Ramos (cell line): ENCODE results near the gene TXNDC17.
"Not testable (repeated sequence)": the region's sequence is repeated elsewhere in the genome, so short reads cannot be mapped to it uniquely, and the experiment has no call there.

Experiments used
- in situ Hi-C: fragments of 300-500 bp; cut with MboI; formaldehyde crosslinking; loops from one replicate; pipeline ENCODE4 v1.14.3; 2022; ENCODE audit warnings: low sequenced_read_pairs; ENCODE audit not compliant: unreplicated experiment

TXNDC17 gene

DNA sequence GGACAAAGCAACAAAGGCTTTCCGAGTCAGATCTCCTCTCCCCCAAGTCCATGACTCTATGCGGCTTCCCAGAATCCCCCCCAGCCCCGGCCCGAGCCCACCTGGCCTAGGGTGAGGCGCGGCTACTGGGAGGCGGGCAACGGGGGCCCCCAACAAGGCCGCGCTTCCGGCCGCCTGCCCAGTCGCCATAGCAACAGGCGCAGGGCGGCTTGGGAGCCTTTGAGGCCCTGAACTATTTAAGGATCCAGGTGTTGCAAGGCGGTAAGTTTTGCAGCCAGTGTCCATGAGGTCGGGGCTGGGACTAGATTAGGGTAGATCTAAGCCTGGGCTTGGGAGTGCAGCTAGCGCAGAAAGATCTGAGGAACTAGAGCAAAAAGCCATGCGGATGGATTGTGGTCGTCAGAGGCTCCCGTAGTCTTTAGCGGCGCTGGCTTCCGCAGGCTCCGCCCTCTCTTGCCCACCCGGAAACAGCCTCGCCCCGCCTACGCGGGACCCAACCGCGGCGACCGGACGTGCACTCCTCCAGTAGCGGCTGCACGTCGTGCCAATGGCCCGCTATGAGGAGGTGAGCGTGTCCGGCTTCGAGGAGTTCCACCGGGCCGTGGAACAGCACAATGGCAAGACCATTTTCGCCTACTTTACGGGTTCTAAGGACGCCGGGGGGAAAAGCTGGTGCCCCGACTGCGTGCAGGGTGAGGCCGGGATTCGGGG, at the start of gene TXNDC17, which contains the start of gene KIAA0753:
Gene TXNDC17 (plus strand): TSS at position 525 of the 711 bp plus-strand sequence. CDS start 23 bp downstream, at position 548.
Gene KIAA0753 (minus strand): TSS at position 176 of the 711 bp plus-strand sequence. CDS start 5,608 bp downstream, outside the sequence.
- in situ Hi-C loops = no loop called here

DNA sequence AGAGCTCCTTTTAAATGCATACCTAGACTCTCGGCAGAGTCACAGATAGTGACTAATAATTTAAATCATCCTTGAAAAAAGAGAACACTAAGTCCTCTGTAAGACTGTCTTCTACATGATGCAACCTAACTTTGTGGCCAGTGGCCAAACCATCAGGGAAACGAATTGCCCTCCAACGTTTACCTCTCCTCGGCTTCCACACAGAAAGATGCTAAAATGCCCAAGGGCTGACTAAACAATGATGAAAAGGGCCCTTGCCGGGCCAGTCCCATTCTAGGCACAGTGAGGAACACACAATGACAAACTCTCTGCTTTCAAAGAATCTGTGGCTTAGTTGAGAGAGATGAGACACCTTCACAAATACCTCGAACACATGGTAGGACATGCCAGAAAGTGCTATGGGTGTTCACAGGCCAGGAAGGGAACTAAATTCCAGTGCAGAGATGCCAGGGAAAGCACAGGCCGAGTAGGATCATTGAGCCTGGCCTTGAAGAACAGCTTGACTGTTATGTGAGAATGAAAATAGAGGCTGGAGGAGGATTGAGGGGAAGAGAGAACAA, 49.2 kb upstream of the TXNDC17 start:
- in situ Hi-C loops = no loop called here

DNA sequence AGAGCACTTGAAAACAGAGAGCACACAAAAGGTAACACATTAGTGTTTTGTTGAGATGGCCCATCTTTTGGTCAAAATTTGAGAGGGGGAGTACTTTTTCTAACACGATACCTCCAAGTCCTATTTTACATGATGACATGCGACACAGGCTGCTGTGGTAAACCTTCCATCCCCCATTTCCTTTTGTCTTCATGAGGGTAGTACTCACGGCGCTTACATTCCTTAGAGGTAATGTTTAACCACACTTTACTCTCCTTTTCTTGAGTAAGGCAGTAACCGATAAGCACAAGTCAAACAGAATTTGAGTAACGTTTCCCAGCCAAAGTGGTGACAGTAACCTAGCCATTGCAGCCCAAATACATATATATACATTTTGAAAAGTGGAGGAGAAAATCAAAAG, 48.7 kb upstream of the TXNDC17 start:
- in situ Hi-C loops = no loop called here

DNA sequence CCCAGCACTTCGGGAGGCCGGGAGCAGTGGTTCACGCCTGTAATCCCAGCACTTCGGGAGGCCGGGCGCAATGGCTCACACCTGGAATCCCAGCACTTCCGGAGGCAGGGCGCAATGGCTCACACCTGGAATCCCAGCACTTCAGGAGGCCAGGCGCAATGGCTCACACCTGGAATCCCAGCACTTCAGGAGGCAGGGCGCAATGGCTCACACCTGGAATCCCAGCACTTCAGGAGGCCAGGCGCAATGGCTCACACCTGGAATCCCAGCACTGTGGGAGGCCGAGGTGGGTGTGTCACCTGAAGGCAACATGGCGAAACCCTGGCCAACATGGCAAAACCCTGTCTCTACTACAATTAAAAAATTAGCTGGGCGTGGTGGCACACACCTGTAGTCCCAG, 47.5 kb upstream of the TXNDC17 start:
- in situ Hi-C loops = not testable (repeated sequence)

DNA sequence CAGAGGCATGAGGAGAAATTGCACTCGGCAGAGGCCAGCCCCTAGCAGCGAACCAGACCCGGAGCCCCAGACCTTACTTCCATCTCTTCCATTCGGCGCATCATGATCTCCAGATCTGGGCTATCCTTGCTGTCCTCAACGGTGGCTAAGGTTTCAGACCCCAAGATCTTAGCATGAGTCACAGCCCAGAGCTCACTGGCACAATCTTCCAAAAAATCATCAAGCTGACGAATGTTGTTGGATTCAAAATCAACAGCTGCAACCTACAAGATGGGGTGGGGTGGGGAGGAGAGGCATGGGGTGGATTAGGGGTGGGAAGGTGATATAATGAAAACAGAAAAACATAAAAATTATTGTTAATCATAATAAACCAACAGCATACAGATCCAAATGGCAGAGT, 44.8 kb upstream of the TXNDC17 start:
- in situ Hi-C loops = no loop called here

DNA sequence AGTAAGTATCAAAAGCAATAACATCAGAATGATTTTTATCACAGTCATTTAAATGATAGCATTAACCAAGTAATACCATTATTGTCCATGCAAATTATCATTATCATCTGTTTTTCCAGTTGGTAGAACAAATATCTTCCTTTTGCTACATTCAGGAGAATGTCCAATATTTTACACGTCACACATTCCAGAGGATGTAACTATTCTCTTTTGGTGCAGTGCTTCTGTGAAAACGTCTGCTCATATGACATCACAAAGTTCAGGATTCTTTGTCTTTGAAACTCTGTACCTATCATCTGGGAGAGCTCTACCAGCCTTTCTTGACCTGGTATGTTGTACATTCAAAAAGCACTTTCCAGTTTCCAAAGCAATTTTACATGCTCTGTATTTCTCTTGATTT, 44.3 kb upstream of the TXNDC17 start:
- in situ Hi-C loops = no loop called here

DNA sequence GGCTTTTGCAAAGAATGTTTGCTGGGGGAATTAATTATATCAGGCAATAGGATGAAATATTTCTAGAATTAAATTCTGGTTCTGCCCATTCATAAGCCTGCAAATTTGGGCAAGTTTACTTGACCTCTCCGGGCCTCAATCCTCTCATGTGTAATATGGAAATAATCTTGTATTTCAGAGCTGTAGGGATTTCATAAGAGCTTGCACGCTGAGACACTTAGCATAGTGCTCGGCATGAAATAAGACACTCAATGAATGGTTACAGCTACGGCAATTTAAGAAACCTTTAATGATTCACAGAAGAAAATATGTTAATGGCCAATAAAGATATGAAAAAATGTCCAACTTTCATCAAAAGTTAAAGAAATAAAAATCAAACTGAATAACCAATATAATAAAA, 43.9 kb upstream of the TXNDC17 start:
- in situ Hi-C loops = no loop called here

DNA sequence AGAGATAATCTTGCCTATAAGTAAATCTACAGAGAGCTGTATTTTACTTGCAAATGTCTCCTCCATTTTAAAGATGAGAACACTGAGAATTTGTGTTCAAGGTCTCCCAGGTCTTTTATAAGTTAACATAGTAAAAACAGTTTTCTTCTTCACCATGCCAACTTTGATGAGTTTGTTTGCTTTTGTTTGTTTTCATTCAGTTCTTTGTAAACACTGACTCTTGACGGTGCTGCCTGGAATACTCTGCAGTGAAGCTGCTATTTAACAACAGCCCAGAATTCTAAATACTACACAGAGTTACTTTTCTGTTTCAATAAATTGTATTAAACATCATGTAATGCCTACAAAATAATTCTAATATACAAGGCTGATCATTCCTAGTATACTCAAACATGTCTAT, 43.1 kb upstream of the TXNDC17 start:
- in situ Hi-C loops = no loop called here

DNA sequence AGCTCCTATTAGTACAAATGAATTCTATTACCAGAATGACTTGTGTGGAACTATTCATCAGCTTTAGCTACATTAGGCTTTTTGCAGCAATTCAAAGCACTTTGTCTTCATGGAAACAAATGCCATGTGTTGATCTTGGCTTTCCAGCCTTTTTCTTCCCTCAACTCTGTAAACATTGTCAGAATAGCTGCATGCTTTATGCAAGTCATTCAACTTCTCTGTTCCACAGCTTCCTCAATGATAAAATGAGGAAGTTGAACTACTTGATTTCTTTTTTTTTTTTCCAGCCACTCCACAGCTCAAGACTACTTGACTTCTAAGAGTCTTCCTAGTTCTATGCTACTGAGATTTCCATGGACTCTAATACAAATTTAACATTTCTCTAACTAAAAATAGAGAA, 41.5 kb upstream of the TXNDC17 start:
- in situ Hi-C loops = no loop called here

DNA sequence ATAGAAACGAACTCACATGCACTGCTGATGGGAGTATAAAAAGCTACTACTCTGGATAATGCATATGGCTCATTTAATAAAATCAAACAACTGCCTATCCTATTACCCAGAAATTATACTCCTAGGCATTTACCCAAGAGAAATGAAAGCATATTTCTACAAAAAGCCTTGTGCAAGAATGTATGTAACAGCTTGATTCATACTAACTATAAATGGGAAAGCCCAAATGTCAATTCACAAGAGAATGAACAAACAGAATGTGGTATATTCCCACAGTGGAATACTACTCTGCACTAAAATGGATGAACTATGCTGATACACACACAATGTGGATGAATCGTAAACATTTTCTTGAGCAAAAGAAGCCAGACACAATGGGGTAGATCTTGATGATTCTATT, 38.7 kb upstream of the TXNDC17 start:
- in situ Hi-C loops = no loop called here

DNA sequence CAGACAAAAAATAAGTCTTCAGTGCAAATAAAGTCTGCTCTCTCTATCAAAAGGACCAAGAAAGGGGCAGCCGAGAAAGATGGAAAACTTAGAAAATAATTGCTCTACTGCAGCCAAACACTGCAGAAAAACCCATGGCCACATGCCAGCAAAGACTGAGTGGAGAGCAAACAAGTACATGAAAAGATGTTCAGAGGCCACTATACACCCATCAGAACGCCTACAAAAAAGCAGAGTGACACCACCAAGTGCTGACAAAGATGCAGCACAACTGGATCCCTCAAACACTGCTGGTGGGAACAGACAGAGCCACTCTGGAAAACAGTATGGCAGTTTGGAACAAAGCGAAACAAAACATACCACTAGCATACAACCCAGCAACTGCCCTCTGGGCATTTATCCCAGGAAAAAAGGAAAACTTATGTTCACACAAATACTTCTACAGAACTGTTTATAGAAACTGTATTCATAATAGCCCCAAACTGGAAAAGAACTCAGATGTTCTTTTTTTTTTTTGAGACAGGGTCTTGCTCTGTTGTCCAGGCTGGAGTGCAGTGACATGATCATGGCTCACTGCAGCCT, 37.0 kb upstream of the TXNDC17 start:
- in situ Hi-C loops = no loop called here

DNA sequence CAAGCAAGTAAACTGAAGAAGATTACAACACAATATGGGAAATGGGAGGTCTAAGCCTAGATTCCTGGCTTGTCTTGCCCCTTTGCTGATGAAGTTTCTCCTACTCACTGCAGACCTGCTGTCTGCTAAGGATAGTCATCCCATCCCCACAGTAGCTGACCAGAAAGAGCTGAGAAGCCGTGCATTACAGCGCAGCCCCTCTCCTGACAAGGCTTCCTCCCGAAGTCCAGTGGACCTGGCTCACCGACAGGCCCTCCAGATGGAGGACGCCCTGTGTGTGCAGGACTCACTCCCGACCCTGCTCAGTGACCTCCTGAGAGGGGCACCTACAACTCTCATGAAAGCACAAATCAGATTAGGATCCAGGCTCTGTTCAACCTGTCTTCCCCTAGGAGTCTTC, 35.7 kb upstream of the TXNDC17 start:
- in situ Hi-C loops = no loop called here

DNA sequence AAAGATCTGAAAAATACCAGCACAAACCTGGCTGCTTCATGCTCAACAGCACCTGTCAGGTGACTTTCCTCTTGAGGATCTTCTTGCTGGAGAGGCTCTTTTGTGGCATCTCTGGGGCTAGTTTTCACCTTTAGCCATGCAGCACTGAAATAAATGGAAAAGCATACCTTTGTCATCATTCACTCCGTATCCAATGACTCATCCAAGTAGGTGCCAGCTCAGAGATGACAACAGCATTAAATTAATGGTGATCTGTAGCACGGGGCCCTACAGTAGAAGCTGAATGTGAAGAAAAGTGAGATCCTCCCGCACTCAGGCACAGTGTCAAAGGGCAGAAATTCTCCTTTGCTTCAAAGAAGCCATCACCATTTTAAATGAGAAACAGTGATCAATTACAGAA, 32.5 kb upstream of the TXNDC17 start:
- in situ Hi-C loops = no loop called here

DNA sequence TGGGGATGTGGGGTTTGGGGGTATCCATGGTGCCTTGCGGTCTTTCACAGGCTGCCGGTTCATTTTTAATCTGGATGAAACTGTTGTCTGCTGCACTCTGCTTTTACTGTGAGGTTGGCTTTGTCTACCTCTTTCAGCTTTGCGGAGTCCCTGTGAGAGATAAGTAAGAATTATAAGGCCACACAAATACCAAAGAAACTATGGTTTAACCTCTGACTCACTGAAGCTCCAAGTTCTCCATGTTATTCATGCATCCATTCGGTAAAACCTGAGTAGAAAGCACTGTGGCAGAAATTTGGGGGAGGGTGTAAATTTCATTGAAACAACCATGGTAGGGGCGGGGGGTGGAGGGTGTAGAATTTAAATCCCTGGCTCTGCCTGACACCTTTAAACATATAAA, 30.8 kb upstream of the TXNDC17 start:
- in situ Hi-C loops = no loop called here

DNA sequence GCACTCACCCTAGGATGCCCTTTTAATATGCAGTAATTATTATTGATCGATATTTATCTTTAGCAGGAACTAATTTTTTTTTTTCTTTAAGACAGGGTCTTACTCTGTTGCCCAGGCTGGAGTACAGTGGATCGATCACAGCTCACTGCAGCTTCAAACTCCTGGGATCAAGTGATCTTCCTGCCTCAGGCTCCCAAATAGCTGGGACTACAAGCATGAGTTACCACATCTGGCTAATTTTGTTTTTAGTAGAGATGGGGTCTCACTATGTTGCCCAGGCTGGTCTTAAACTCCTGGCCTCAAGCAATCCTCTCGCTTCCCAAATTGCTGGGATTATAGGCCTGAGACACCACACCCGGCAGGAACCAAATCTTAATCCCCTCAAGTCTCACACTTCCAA, 29.6 kb upstream of the TXNDC17 start:
- in situ Hi-C loops = no loop called here

DNA sequence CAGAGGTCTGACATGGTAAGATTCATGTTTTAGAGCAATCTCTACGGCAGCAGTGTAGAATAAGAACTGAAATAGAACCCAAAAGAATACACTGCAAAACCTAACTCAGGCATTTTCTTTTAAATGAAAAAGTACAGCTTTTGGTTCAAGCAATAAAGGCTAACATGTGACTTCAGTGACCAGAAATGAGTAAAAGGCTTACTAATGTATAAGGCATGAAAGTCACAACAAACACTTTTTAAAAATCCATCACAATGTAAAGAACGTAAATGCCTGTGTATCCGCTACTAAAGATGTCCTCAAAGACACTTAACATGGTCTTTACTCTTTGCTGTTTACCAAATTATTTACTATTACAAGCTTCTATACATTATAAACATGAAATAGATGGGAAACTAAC, 16.9 kb upstream of the TXNDC17 start:
- in situ Hi-C loops = no loop called here

DNA sequence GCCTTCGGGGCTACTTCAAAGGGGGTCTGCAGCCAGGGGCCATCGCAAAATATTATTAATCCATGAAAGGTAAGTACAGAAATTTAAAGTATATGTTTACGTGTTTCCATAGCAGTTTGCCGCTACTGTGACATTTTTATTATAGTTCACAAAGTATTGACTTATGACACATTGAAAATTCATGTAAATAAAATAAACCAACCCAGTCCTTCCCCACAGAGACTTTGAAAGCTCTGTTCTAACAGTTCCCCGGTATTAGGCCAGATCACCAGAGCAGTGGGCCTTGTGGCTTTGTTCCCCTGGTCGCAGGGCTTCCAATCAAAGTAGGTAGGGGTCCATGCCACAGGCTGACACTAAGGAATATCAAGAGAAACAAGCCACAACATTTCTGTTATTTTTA, 14.2 kb upstream of the TXNDC17 start:
- in situ Hi-C loops = no loop called here

DNA sequence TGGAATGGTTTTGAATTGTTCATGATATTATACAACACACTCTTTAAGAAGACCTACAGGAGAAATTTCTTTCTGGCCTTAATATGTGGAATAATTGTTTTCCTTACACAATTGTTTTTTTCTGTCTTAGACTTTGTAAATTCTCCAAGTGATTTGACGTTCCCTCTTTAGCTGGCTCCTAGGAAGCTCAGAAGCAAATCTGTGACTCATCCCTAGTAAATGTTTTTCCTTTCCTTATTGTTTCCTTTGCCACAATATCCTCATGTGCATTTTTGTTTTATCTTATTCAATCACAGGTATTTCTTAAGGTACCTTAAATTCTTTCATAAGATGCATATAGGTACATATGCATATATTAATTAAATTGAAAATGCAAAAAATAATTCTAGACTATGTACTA, 13.8 kb upstream of the TXNDC17 start:
- in situ Hi-C loops = no loop called here

DNA sequence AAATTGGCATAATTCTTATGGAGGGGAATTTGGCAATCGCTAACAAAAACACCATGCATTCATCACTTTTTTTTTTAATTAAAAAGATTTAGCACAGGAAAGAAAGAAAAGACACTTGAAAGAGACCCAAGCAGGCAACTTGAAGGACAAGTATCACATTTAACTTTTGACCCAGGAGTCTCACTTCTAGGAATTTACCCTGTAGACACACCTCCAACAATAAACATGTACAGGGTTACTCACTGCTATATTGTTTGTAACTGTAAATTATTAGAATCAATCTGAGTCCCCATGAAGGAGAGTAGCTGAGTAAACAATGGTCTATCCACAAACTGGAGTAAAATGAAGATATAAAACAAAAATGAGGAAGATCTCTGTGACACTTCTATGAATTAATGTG, 10.5 kb upstream of the TXNDC17 start:
- in situ Hi-C loops = no loop called here

DNA sequence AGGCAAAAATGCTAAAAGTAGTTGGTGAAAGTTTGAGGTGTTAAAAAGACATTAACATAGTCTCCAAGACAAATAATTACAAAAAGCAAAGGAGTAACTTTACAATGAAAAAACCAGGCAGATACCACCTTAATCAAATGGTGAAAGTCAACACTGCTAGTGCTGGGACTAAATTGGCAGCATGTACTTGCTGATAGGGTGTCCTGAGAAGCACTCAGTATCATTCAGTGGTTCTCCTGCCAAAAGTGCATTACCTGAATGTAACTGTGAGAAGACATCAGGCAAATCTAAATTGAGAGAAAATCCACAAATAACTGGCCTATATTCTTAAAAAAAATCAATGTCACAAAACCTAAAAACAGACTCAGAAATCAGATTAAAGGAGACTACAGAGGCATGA, 8.3 kb upstream of the TXNDC17 start:
- in situ Hi-C loops = no loop called here

DNA sequence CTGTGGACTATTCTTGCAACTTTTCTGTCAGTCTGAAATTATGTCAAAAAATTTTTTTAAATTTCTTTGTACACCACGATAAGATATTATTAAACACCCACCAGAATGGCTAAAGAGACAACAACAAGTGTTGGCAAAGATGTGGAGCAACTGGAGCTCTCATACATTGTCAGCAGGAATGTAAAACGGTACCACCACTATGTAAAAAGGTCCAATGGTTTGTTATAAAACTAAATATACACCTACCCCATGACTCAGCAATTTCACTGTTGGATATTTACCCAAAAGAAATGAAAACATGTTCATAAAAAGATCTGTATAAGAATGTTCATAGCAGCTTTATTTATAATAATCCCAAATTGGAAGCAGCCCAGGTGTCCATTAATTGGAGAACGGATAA, 7.6 kb upstream of the TXNDC17 start:
- in situ Hi-C loops = no loop called here

DNA sequence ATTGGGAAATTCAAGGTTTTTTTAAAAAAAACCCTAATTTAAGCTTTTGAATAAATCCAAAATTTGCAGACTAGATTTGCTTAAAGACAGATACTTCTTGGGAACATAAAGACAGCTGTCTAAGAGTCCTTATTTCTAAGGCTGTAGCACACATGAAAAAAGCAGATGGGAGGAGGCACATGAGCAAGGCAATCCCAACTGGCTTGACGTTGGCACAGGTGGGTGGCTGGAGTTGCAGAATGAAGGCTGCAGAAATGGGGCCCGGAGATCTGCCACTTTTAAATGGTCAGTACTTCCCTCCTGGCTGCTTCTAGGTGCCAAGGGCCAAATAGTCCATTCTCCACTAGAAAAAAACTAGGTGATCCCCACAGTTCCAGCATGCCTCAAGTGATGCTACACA, 4.8 kb upstream of the TXNDC17 start:
- in situ Hi-C loops = no loop called here
